Endothelial cell of umbilical vein (primary cell): ENCODE results near the gene WDR86. TPM values are rescaled to one million over a fixed set of nuclear protein-coding genes. Genes with fewer than 3 reads are reported as not detected.

Experiments used
- BruUV-seq: library from RNA; stranded (reverse); fragments of 400-500 nt; replicated peaks from 2 replicates; lab custom pipeline; 2021; lab: Mats Ljungman, UMichigan
- CTCF ChIA-PET: fragments of 300-600, 350-600 bp; sonication (Branson Sonifier 250); formaldehyde crosslinking; loops from one replicate; lab custom pipeline; 2021; ENCODE audit warnings: antibody characterized with exemption, inconsistent platforms; lab: Charles Lee
- POLR2A ChIA-PET: fragments of 300-600, 350-600 bp; sonication (Branson Sonifier 250); formaldehyde crosslinking; loops from one replicate; lab custom pipeline; 2021; ENCODE audit warnings: antibody characterized with exemption, inconsistent platforms; lab: Charles Lee
- DNase-seq: peaks from one replicate; pipeline ENCODE4 v3.0.0-alpha.2; 2011; ENCODE audit warnings: low read depth, low spot score
- FAIRE-seq: peaks from 2 replicates; lab custom pipeline; 2011; peaks lifted over from hg19 to GRCh38; lab: Jason Lieb, UNC
- H2AFZ ChIP-seq: 2 replicates; pipeline ENCODE4 v1.6.0; 2012; ENCODE audit warnings: low read depth, low read length, control low read depth, inconsistent platforms
- H3K27ac ChIP-seq: 2 replicates; pipeline ENCODE4 v1.5.1; 2011; ENCODE audit warnings: low read depth, mild to moderate bottlenecking, control low read depth, low read length, moderate library complexity; ENCODE audit not compliant: insufficient read depth
- H3K27me3 ChIP-seq, 2 experiments: 2 replicates each; pipeline versions ENCODE4 v1.6.0 to v1.6.1; 2011; ENCODE audit warnings: low read length in 2 of 2, mixed read lengths in 1 of 2; ENCODE audit not compliant: control insufficient read depth in 2 of 2, insufficient read depth in 2 of 2
- H3K36me3 ChIP-seq, 2 experiments: 2 replicates in 1 of 2; 3 replicates in 1 of 2; pipeline ENCODE4 v1.5.1; 2011; ENCODE audit warnings: low read length in 2 of 2, mild to moderate bottlenecking in 1 of 2, moderate library complexity in 1 of 2; ENCODE audit not compliant: control insufficient read depth in 2 of 2, insufficient read depth in 2 of 2; ENCODE audit errors: extremely low read depth in 1 of 2
- H3K4me1 ChIP-seq: 3 replicates; pipeline ENCODE4 v1.5.1; 2011; ENCODE audit warnings: mild to moderate bottlenecking, low read length; ENCODE audit not compliant: control insufficient read depth, insufficient read depth; ENCODE audit errors: extremely low read depth
- H3K4me2 ChIP-seq: 2 replicates; pipeline ENCODE4 v1.6.1; 2011; ENCODE audit warnings: low read length, control low read depth, mixed read lengths; ENCODE audit not compliant: insufficient read depth
- H3K4me3 ChIP-seq, 3 experiments: fragments of 200-600 bp in 1 of 3; sonication (generic), shearing (Covaris generic) in 1 of 3; replicated peaks in 1 of 3; 2 replicates each; pipeline ENCODE4 v1.5.1; 2011 to 2016; ENCODE audit warnings: control low read depth in 3 of 3, low read length in 3 of 3, mild to moderate bottlenecking in 2 of 3, inconsistent platforms in 1 of 3, low read depth in 1 of 3, moderate library complexity in 1 of 3; ENCODE audit not compliant: insufficient read depth in 1 of 3
- H3K79me2 ChIP-seq: 2 replicates; pipeline ENCODE4 v1.6.0; 2012; ENCODE audit warnings: low read length, inconsistent platforms; ENCODE audit not compliant: control insufficient read depth, insufficient read depth
- H3K9ac ChIP-seq: replicated peaks from 2 replicates; pipeline ENCODE3; 2011; ENCODE audit warnings: low read length, control low read depth; ENCODE audit not compliant: insufficient read depth; ENCODE audit errors: extremely low read depth
- H3K9me1 ChIP-seq: replicated peaks from 3 replicates; pipeline ENCODE4 v1.6.0; 2011; ENCODE audit warnings: mild to moderate bottlenecking, low read length; ENCODE audit not compliant: control insufficient read depth, insufficient read depth; ENCODE audit errors: extremely low read depth
- H3K9me3 ChIP-seq: replicated peaks from 2 replicates; pipeline ENCODE4 v1.5.1; 2012; ENCODE audit warnings: low read length, inconsistent platforms; ENCODE audit not compliant: control insufficient read depth, insufficient read depth
- H4K20me1 ChIP-seq: replicated peaks from 2 replicates; pipeline ENCODE3; 2011; ENCODE audit warnings: mild to moderate bottlenecking, low read length; ENCODE audit not compliant: control insufficient read depth, insufficient read depth; ENCODE audit errors: extremely low read depth
- CTCF ChIP-seq, 2 donors: IDR thresholded peaks; 1 replicate in 1 of 2; 2 replicates in 1 of 2; pipeline ENCODE4 v1.5.1; 2011; ENCODE audit warnings: low read length in 2 of 2, mild to moderate bottlenecking in 2 of 2, moderate library complexity in 2 of 2, control low read depth in 1 of 2, inconsistent platforms in 1 of 2, low read depth in 1 of 2; ENCODE audit not compliant: insufficient read depth in 1 of 2; ENCODE audit errors: extremely low read depth in 1 of 2
- EZH2 ChIP-seq: IDR thresholded peaks from 2 replicates; pipeline ENCODE4 v1.6.1; 2012; ENCODE audit warnings: borderline replicate concordance, low read depth, mild to moderate bottlenecking, moderate library complexity, low read length, inconsistent platforms; ENCODE audit not compliant: severe bottlenecking
- FOS ChIP-seq: IDR thresholded peaks from 2 replicates; pipeline ENCODE4 v1.6.1; 2011; ENCODE audit warnings: mild to moderate bottlenecking, low read length, moderate library complexity, borderline replicate concordance; ENCODE audit not compliant: insufficient read depth
- GATA2 ChIP-seq: IDR thresholded peaks from 2 replicates; pipeline ENCODE4 v1.7.0; 2011; ENCODE audit warnings: low read depth, mild to moderate bottlenecking, moderate library complexity, mixed read lengths, low read length; ENCODE audit not compliant: insufficient read length, insufficient read depth
- JUN ChIP-seq: IDR thresholded peaks from 2 replicates; pipeline ENCODE4 v1.6.1; 2011; ENCODE audit warnings: borderline replicate concordance, low read depth; ENCODE audit not compliant: insufficient read length, insufficient read depth
- MAX ChIP-seq: IDR thresholded peaks from 2 replicates; pipeline ENCODE4 v1.6.1; 2011; ENCODE audit not compliant: insufficient read depth, insufficient read length
- MYC ChIP-seq: IDR thresholded peaks from one replicate; pipeline ENCODE4 v1.6.1; 2011; ENCODE audit warnings: mild to moderate bottlenecking, low read depth, low read length
- POLR2A ChIP-seq: IDR thresholded peaks from 2 replicates; pipeline ENCODE4 v1.6.1; 2012; ENCODE audit warnings: low read depth, mild to moderate bottlenecking, control low read depth, low read length
- POLR2AphosphoS5 ChIP-seq: IDR thresholded peaks from 2 replicates; pipeline ENCODE4 v1.6.1; 2012; ENCODE audit warnings: low read depth, mild to moderate bottlenecking, control low read depth, low read length, moderate library complexity; ENCODE audit not compliant: insufficient read depth
- dilution Hi-C: fragments of 300-500 bp; cut with MboI; formaldehyde crosslinking; loops from one replicate; pipeline ENCODE4 v1.15.0; 2019; ENCODE audit warnings: low sequenced_read_pairs; ENCODE audit not compliant: extremely low pct_ligation_motif_present
- intact Hi-C: fragments of 100-400 bp; cut with micrococcal nuclease; formaldehyde crosslinking; loops from one replicate; pipeline ENCODE4 v1.10.0; 2022
- polyA plus RNA-seq, 4 experiments: library from polyadenylated mRNA; depleted of rRNA in 3 of 4; stranded (reverse) in 3 of 4; unstranded in 1 of 4; fragments of >200 nt; gene quantifications; 2 replicates each; pipeline versions ENCODE4 v1.2.1 to v1.2.3, GENCODE V29; 2011 to 2012; ENCODE audit warnings: missing spikeins in 1 of 4
- total RNA-seq: library from RNA; stranded (reverse); gene quantifications from 2 replicates; pipeline ENCODE4 v1.2.3, GENCODE V29; 2021

Gene WDR86
- total and polyA plus RNA-seq, 2 donors (not counting 3 experiments of a cell fraction or from before 2014, with no cell fraction given): not detected

- BruUV-seq: no TSS peak
- Histone ChIP-seq H3K4me2 (no peak overlapping the region), H3K9me1 (no peaks in the 10 kb centered on the region), H3K79me2 (peaks cover 18% of the 10 kb centered on the region), H3K9me3 (no peaks in the 10 kb centered on the region), H3K4me1 (peaks cover 11% of the 10 kb centered on the region), H3K9ac (no peak overlapping the region), H3K36me3 (peaks cover 8 to 10% of the 10 kb centered on the region in 2 experiments), H4K20me1 (no peaks in the 10 kb centered on the region), H3K4me3 (no peak overlapping the region), H3K27ac (no peak overlapping the region), H3K27me3 (no peaks in the 10 kb centered on the region), H2AFZ (no peak overlapping the region)
- TF ChIP-seq JUN (no peak), CTCF (IDR thresholded peaks at IDR 0.05; ENCODE audit: extremely low read depth in 1 of 2, insufficient read depth in 1 of 2, low read depth in 1 of 2, low read length in 2 of 2) (no peak), POLR2AphosphoS5 (no peak), EZH2 (no peak), MAX (no peak), FOS (no peak), POLR2A (no peak), GATA2 (no peak), MYC (no peak)
- ChIA-PET POLR2A (no interaction called here), CTCF (interaction anchor here (0.5 kb wide), 1 partner anchor 187 kb away, joined by 4 read pairs; no protein-coding TSS in a partner anchor)
- DNase-seq (no peak), FAIRE-seq (no peak)
- dilution Hi-C loops (no loop called here), intact Hi-C loops (no loop called here)
Measured at GRCh38 chr7:151346470-151346769, 63.4 kb downstream of the WDR86 start.
